NCI-H345 treated with DMSO at 0.1 percent for 48 hours (cell line): ENCODE data around the gene CFAP45.

Source experiments
- DNase-seq: peaks from one replicate; lab custom pipeline; 2025; ENCODE audit not compliant: unreplicated experiment; lab: John Stamatoyannopoulos, UW

CFAP45 gene

GRCh38 chr1:159924025-159924790 is 24.2 kb upstream of the CFAP45 start:
- DNase-seq, result no peak

GRCh38 chr1:159923203-159924024 is 23.4 kb upstream of the CFAP45 start:
- DNase-seq, result no peak

- no peak for DNase-seq
Measured at GRCh38 chr1:159922511-159923202, 22.7 kb upstream of the CFAP45 start.

GRCh38 chr1:159921700-159922504 is 21.9 kb upstream of the CFAP45 start:
- DNase-seq, result no peak

- no peak for DNase-seq
Measured at GRCh38 chr1:159921251-159921650, 21.3 kb upstream of the CFAP45 start.

- DNase-seq, result no peak
Measured at GRCh38 chr1:159920651-159921050, 20.7 kb upstream of the CFAP45 start.

- DNase-seq, result no peak
Measured at GRCh38 chr1:159920202-159920601, 20.2 kb upstream of the CFAP45 start.

GRCh38 chr1:159919236-159919865 is 19.4 kb upstream of the CFAP45 start:
- no peak for DNase-seq

- DNase-seq, result no peak
Measured at GRCh38 chr1:159918352-159919200, 18.6 kb upstream of the CFAP45 start.

GRCh38 chr1:159917533-159918351 is 17.8 kb upstream of the CFAP45 start:
- no peak for DNase-seq

- DNase-seq, result peak; percentile 64
Measured at GRCh38 chr1:159916242-159917051, 16.5 kb upstream of the CFAP45 start.

GRCh38 chr1:159915571-159916241 is 15.7 kb upstream of the CFAP45 start:
- DNase-seq, result no peak

GRCh38 chr1:159914252-159915018 is 14.5 kb upstream of the CFAP45 start:
- DNase-seq, result peak; percentile 14

GRCh38 chr1:159913451-159914192 is 13.7 kb upstream of the CFAP45 start:
- DNase-seq, result no peak

GRCh38 chr1:159911326-159912070 is 11.5 kb upstream of the CFAP45 start:
- DNase-seq, result no peak
